BE2C (cell line): Measurements from ENCODE around the gene SMG6.
A peak's percentile ranks its signal among the peaks of the same experiment; 100 is the strongest.

Experiments
- DNase-seq: peaks from one replicate; pipeline ENCODE4 v3.0.0-alpha.2; 2020
- H3K27me3 ChIP-seq: fragments of 250-450 bp; sonication (Bioruptor Pico); 2 replicates; pipeline ENCODE4 v1.5.1; 2020; ENCODE audit warnings: mild to moderate bottlenecking
- H3K36me3 ChIP-seq: fragments of 250-450 bp; sonication (Bioruptor Pico); 2 replicates; pipeline ENCODE4 v1.5.1; 2020; ENCODE audit warnings: mild to moderate bottlenecking
- H3K4me1 ChIP-seq: fragments of 250-450 bp; sonication (Bioruptor Pico); 2 replicates; pipeline ENCODE4 v1.5.1; 2020
- H3K4me3 ChIP-seq: 2 replicates; pipeline ENCODE4 v1.5.1; 2011; ENCODE audit warnings: low read depth, low read length
- H3K9me3 ChIP-seq: fragments of 250-450 bp; sonication (Bioruptor Pico); 2 replicates; pipeline ENCODE4 v1.5.1; 2020
- CTCF ChIP-seq: IDR thresholded peaks from 2 replicates; pipeline ENCODE4 v1.5.1; 2012; ENCODE audit warnings: mild to moderate bottlenecking, low read depth, low read length

The SMG6 gene

GRCh38 chr17:2297023-2297422 is 6.6 kb downstream of the SMG6 start:
- no peaks in the 10 kb centered on the region for H3K9me3 ChIP-seq
- no peaks in the 10 kb centered on the region for H3K4me1 ChIP-seq
- no peak for DNase-seq
- H3K4me3 ChIP-seq: no peak overlapping the region
- H3K36me3 ChIP-seq: peaks cover 3% of the 10 kb centered on the region; the same call in 1 of the 2 replicates
- H3K27me3 ChIP-seq: no peaks in the 10 kb centered on the region
- no peak for TF ChIP-seq CTCF

GRCh38 chr17:2295575-2295974 is 8.0 kb downstream of the SMG6 start:
- TF ChIP-seq CTCF: no peak
- Histone ChIP-seq H3K36me3 (peaks cover 3% of the 10 kb centered on the region; the same call in 1 of the 2 replicates), H3K27me3 (no peaks in the 10 kb centered on the region), H3K9me3 (no peaks in the 10 kb centered on the region), H3K4me3 (no peak overlapping the region), H3K4me1 (no peaks in the 10 kb centered on the region)
- DNase-seq: no peak

- TF ChIP-seq CTCF: no peak
- Histone ChIP-seq H3K27me3 (no peaks in the 10 kb centered on the region), H3K36me3 (peaks cover 5% of the 10 kb centered on the region), H3K9me3 (no peaks in the 10 kb centered on the region), H3K4me1 (no peaks in the 10 kb centered on the region), H3K4me3 (no peak overlapping the region)
- no peak for DNase-seq
These were observed 11.5 kb downstream of the SMG6 start for GRCh38 chr17:2292100-2292499.

GRCh38 chr17:2289878-2290478 is 13.6 kb downstream of the SMG6 start:
- TF ChIP-seq CTCF: no peak
- DNase-seq: no peak
- Histone ChIP-seq H3K4me3 (no peak overlapping the region), H3K27me3 (no peaks in the 10 kb centered on the region), H3K9me3 (no peaks in the 10 kb centered on the region), H3K4me1 (no peaks in the 10 kb centered on the region), H3K36me3 (peaks cover 2% of the 10 kb centered on the region; the same call in 1 of the 2 replicates)

- no peak overlapping the region for H3K4me3 ChIP-seq
- peaks cover 10% of the 10 kb centered on the region for H3K36me3 ChIP-seq
- no peak for DNase-seq
- no peaks in the 10 kb centered on the region for H3K27me3 ChIP-seq
- no peak for TF ChIP-seq CTCF
- H3K9me3 ChIP-seq: no peaks in the 10 kb centered on the region
- H3K4me1 ChIP-seq: no peaks in the 10 kb centered on the region
These were observed 20.3 kb downstream of the SMG6 start for GRCh38 chr17:2283302-2283701.

- Histone ChIP-seq H3K4me3 (no peak overlapping the region), H3K9me3 (no peaks in the 10 kb centered on the region), H3K27me3 (no peaks in the 10 kb centered on the region), H3K36me3 (peaks cover 10% of the 10 kb centered on the region), H3K4me1 (no peaks in the 10 kb centered on the region)
- no peak for DNase-seq
- TF ChIP-seq CTCF: peak; percentile 37
These were observed 21.2 kb downstream of the SMG6 start for GRCh38 chr17:2282297-2282873.
